Stimulated activated CD4-positive, alpha-beta T cell treated with anti-CD3 and anti-CD28 coated beads, Interleukin-2, amount 100 ng/mL, for 24 hours (primary cell): ENCODE measurements around the gene AHCTF1.
"Not testable (repeated sequence)": the region's sequence is repeated elsewhere in the genome, so short reads cannot be mapped to it uniquely, and the experiment has no call there.

Experiments used
- DNase-seq, 2 donors: peaks; one replicate each; pipeline ENCODE4 v3.0.0-alpha.2; 2020

AHCTF1 gene

GRCh38 chr1:246831543-246831942 lies 100.2 kb downstream of the AHCTF1 start:
- DNase-seq, result no peak

GRCh38 chr1:246828818-246829217 lies 102.9 kb downstream of the AHCTF1 start:
- DNase-seq, result no peak

GRCh38 chr1:246827396-246827795 lies 104.4 kb downstream of the AHCTF1 start:
- DNase-seq, result no peak

GRCh38 chr1:246825557-246826175 lies 106.1 kb downstream of the AHCTF1 start:
- no peak for DNase-seq

GRCh38 chr1:246824541-246824940 lies 107.2 kb downstream of the AHCTF1 start:
- DNase-seq, result no peak

- not testable (repeated sequence) for DNase-seq
Measured at GRCh38 chr1:246822154-246822553, 109.6 kb downstream of the AHCTF1 start.

- DNase-seq, result no peak
Measured at GRCh38 chr1:246820666-246821065, 111.1 kb downstream of the AHCTF1 start.

GRCh38 chr1:246817778-246818177 lies 114.0 kb downstream of the AHCTF1 start:
- not testable (repeated sequence) for DNase-seq

- no peak for DNase-seq
Measured at GRCh38 chr1:246815693-246816270, 116.0 kb downstream of the AHCTF1 start.

- DNase-seq, result no peak
Measured at GRCh38 chr1:246814890-246815289, 116.9 kb downstream of the AHCTF1 start.

- not testable (repeated sequence) for DNase-seq
Measured at GRCh38 chr1:246813325-246813724, 118.4 kb downstream of the AHCTF1 start.

- no peak for DNase-seq
Measured at GRCh38 chr1:246811985-246812384, 119.8 kb downstream of the AHCTF1 start.

- no peak for DNase-seq
Measured at GRCh38 chr1:246809473-246809872, 122.3 kb downstream of the AHCTF1 start.

- no peak for DNase-seq
Measured at GRCh38 chr1:246805135-246805716, 126.5 kb downstream of the AHCTF1 start.

- DNase-seq, result no peak
Measured at GRCh38 chr1:246803883-246804282, 127.9 kb downstream of the AHCTF1 start.

GRCh38 chr1:246803373-246803772 lies 128.4 kb downstream of the AHCTF1 start:
- DNase-seq, result no peak

- no peak for DNase-seq
Measured at GRCh38 chr1:246801241-246802020, 130.3 kb downstream of the AHCTF1 start.

- no peak for DNase-seq
Measured at GRCh38 chr1:246800756-246801155, 131.0 kb downstream of the AHCTF1 start.

- DNase-seq, result no peak
Measured at GRCh38 chr1:246800356-246800755, 131.4 kb downstream of the AHCTF1 start.

GRCh38 chr1:246798606-246799496 lies 132.9 kb downstream of the AHCTF1 start:
- no peak for DNase-seq

- no peak for DNase-seq
Measured at GRCh38 chr1:246798107-246798506, 133.6 kb downstream of the AHCTF1 start.

- DNase-seq, result no peak
Measured at GRCh38 chr1:246797597-246797996, 134.2 kb downstream of the AHCTF1 start.

GRCh38 chr1:246797157-246797556 lies 134.6 kb downstream of the AHCTF1 start:
- no peak for DNase-seq
